ENCODE data around the gene GHDC. TPM values are rescaled to one million over a fixed set of nuclear protein-coding genes. Genes with fewer than 3 reads are reported as not detected.

GHDC gene
- total and polyA plus RNA-seq, 2 of the 13 experiments (the other 11 are each of a cell fraction or from before 2014, with no cell fraction given), result 15.4 to 22.5 TPM

GRCh38 chr17:42180922-42181850 is 13.1 kb downstream of the GHDC start, which contains the start of gene KCNH4 (continued):
- TF ChIP-seq ZNF670 (CRISPR knock-in tag; IDR thresholded peaks at IDR 0.05; ENCODE audit: borderline replicate concordance), result no peak
- TF ChIP-seq SKIL (CRISPR knock-in tag; IDR thresholded peaks at IDR 0.05; ENCODE audit: borderline replicate concordance), result no peak
- no peak for TF ChIP-seq AGO2 (optimal IDR thresholded peaks at IDR 0.05; ENCODE audit: low read depth, low read length)
- TF ChIP-seq MZF1 (CRISPR knock-in tag; IDR thresholded peaks at IDR 0.05; ENCODE audit: borderline replicate concordance), result no peak
- no peak for TF ChIP-seq NFE2L2 (IDR thresholded peaks at IDR 0.05; ENCODE audit: low read length)
- TF ChIP-seq ZBTB34 (CRISPR knock-in tag; IDR thresholded peaks at IDR 0.05), result no peak
- no peak for TF ChIP-seq NFATC3 (CRISPR knock-in tag; IDR thresholded peaks at IDR 0.05)
- TF ChIP-seq DRAP1 (CRISPR knock-in tag; IDR thresholded peaks at IDR 0.05), result no peak
- TF ChIP-seq MXD1 (CRISPR knock-in tag; IDR thresholded peaks at IDR 0.05), result no peak
- TF ChIP-seq AHR (CRISPR knock-in tag; IDR thresholded peaks at IDR 0.05), result no peak
- TF ChIP-seq ZNF543 (CRISPR knock-in tag; IDR thresholded peaks at IDR 0.05), result no peak
- TF ChIP-seq JUNB (CRISPR knock-in tag; IDR thresholded peaks at IDR 0.05; ENCODE audit: borderline replicate concordance), result no peak
- peak; percentile 45; the same call in 1 of the 2 replicates for TF ChIP-seq THAP11 (CRISPR knock-in tag; IDR thresholded peaks at IDR 0.05)
- no peak for TF ChIP-seq CREBL2 (CRISPR knock-in tag; IDR thresholded peaks at IDR 0.05; ENCODE audit: borderline replicate concordance)
- TF ChIP-seq ZNF280B (CRISPR knock-in tag; IDR thresholded peaks at IDR 0.05; ENCODE audit: borderline replicate concordance), result 0 out of 2 replicates have a peak, but pooled peaks have one; percentile 15
- TF ChIP-seq GTF3A (CRISPR knock-in tag; conservative IDR thresholded peaks at IDR 0.05), result no peak
- TF ChIP-seq MYNN (CRISPR knock-in tag; IDR thresholded peaks at IDR 0.05; ENCODE audit: low read depth), result no peak
- 0 out of 2 replicates have a peak, but pooled peaks have one; percentile 26 for TF ChIP-seq STAT5B (CRISPR knock-in tag; IDR thresholded peaks at IDR 0.05)
- TF ChIP-seq SRY (CRISPR knock-in tag; IDR thresholded peaks at IDR 0.05), result peak; percentile 60; the same call in 1 of the 2 replicates
- no peak for TF ChIP-seq ZMYM4 (CRISPR knock-in tag; IDR thresholded peaks at IDR 0.05)
- no peak for TF ChIP-seq ATF7 (IDR thresholded peaks at IDR 0.05)
- TF ChIP-seq ATF7 (CRISPR knock-in tag; IDR thresholded peaks at IDR 0.05), result 0 out of 2 replicates have a peak, but pooled peaks have one; percentile 19
- 0 out of 2 replicates have a peak, but pooled peaks have one; percentile 30 for TF ChIP-seq MXD3 (CRISPR knock-in tag; IDR thresholded peaks at IDR 0.05)
